ENCODE results near the gene PCDHGC5. TPM values are rescaled to one million over a fixed set of nuclear protein-coding genes. Genes with fewer than 3 reads are reported as not detected.

The PCDHGC5 gene
- total and polyA plus RNA-seq, 2 of the 8 experiments (the other 6 are each of a cell fraction or from before 2014, with no cell fraction given) = 0.41 to 1.1 TPM

GRCh38 chr5:141487131-141487530 lies 1.8 kb upstream of the PCDHGC5 start:
- H3K23ac ChIP-seq (ENCODE audit: insufficient read length) = no peak overlapping the region
- no peak overlapping the region for H3K18ac ChIP-seq (ENCODE audit: extremely low read depth, low read length)
- H3K36me3 ChIP-seq (ENCODE audit: control insufficient read depth in 2 of 4, insufficient read depth in 4 of 4, low read length in 3 of 4) = no peaks in the 10 kb centered on the region
- H3K27me3 ChIP-seq (replicated peaks in 1 of 4; ENCODE audit: control insufficient read depth in 3 of 4, extremely low read depth in 1 of 4, insufficient read depth in 3 of 4, low read length in 3 of 4) = peaks cover 13 to 38% (median 33%) of the 10 kb centered on the region in 4 experiments
- H3K4me3 ChIP-seq (ENCODE audit: extremely low read depth in 1 of 4, insufficient read depth in 2 of 4, low read depth in 3 of 4, low read length in 4 of 4) = no peak overlapping the region
- peaks cover 5 to 29% (median 16%) of the 10 kb centered on the region in 4 experiments for H3K4me1 ChIP-seq (replicated peaks in 1 of 4; ENCODE audit: control insufficient read depth in 3 of 4, insufficient read depth in 4 of 4, low read length in 3 of 4)
- no peak overlapping the region for H3K27ac ChIP-seq (ENCODE audit: low read depth, low read length)
- H2BK120ac ChIP-seq (replicated peaks; ENCODE audit: low read depth, low read length) = no peak overlapping the region
- FAIRE-seq (no peak), DNase-seq (ENCODE audit: low read depth in 1 of 2, low spot score in 2 of 2) (no peak)
- WGBS, 2 experiments (ENCODE audit: extremely low coverage in 1 of 2, insufficient coverage in 1 of 2, insufficient read length in 1 of 2, insufficient replicate concordance in 2 of 2, low coverage in 1 of 2, low lambda C conversion rate in 2 of 2, missing lambda C conversion rate in 1 of 2) = 98% methylated on average over 6 of the region's 7 CpGs; no CpG with 5 or more reads in 1 of the 2 experiments
- no peak overlapping the region for H4K8ac ChIP-seq (ENCODE audit: extremely low read depth, insufficient read depth, low read length)
- H2BK12ac ChIP-seq (ENCODE audit: low read depth, low read length) = no peak overlapping the region
- CTCF ChIA-PET (ENCODE audit: partially characterized antibody) = interaction anchor here (0.9 to 14.3 kb wide), 12 partner anchors 10 to 295 kb away, joined by 3 to 164 read pairs (median 6); partner anchors contain the start of genes PCDHB10, PCDHGA10, PCDHGA11 and PCDHGA3
- TF ChIP-seq, protein P1, sequence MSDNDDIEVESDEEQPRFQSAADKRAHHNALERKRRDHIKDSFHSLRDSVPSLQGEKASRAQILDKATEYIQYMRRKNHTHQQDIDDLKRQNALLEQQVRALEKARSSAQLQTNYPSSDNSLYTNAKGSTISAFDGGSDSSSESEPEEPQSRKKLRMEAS (IDR thresholded peaks at IDR 0.05) = peak; percentile 58
- TF ChIP-seq TAF1 (IDR thresholded peaks at IDR 0.05; ENCODE audit: low read depth, low read length) (no peak), E2F6 (IDR thresholded peaks at IDR 0.05) (peak; percentile 46; the same call in 1 of the 2 replicates), MAFK (IDR thresholded peaks at IDR 0.05; ENCODE audit: low read depth, low read length) (no peak)
- POLR2A ChIA-PET (ENCODE audit: partially characterized antibody) = no interaction called here
- H2BK15ac ChIP-seq (ENCODE audit: low read length) = 0 out of 2 replicates have a peak overlapping the region, but pooled peaks have one; percentile 46
- no peaks in the 10 kb centered on the region; the same call in none of the 2 replicates for H3K79me1 ChIP-seq (ENCODE audit: low read depth, low read length)
- no peak overlapping the region for H4K91ac ChIP-seq (replicated peaks; ENCODE audit: insufficient read length, low read length)
- no peak overlapping the region for H3K4me2 ChIP-seq (ENCODE audit: insufficient read depth in 1 of 2, low read depth in 2 of 2, low read length in 2 of 2)
- no peaks in the 10 kb centered on the region for H3K9me3 ChIP-seq (ENCODE audit: insufficient read depth in 2 of 2, low read depth in 1 of 2, low read length in 1 of 2)
- no peak overlapping the region for H3K4ac ChIP-seq (replicated peaks; ENCODE audit: insufficient read length, low read depth, low read length)
- no peak overlapping the region for H2BK20ac ChIP-seq (ENCODE audit: low read length)
- H2BK5ac ChIP-seq (ENCODE audit: low read depth, low read length) = no peak overlapping the region
- no peak overlapping the region for H3K56ac ChIP-seq (replicated peaks; ENCODE audit: insufficient read length, low read depth, low read length)
- no peak overlapping the region for H2AFZ ChIP-seq (ENCODE audit: low read length)
- H3K9ac ChIP-seq (replicated peaks in 1 of 4; ENCODE audit: extremely low read depth in 1 of 4, low read depth in 3 of 4, low read length in 3 of 4) = no peak overlapping the region
- no peak overlapping the region for H2AK5ac ChIP-seq (ENCODE audit: low read depth, low read length)
- H4K20me1 ChIP-seq (replicated peaks in 1 of 2; ENCODE audit: control insufficient read depth in 1 of 2, insufficient read depth in 2 of 2, low read length in 2 of 2) = peaks cover 13 to 25% of the 10 kb centered on the region in 2 experiments
- no peak overlapping the region for H3K14ac ChIP-seq (ENCODE audit: insufficient read length)
- peaks cover 19% of the 10 kb centered on the region for H3K23me2 ChIP-seq (ENCODE audit: low read depth, low read length)
- peaks cover 0 to 3% of the 10 kb centered on the region in 2 experiments; a peak in 1 of 4 replicates for H3K79me2 ChIP-seq (ENCODE audit: control insufficient read depth in 1 of 2, insufficient read depth in 2 of 2, low read length in 2 of 2)
- H4K5ac ChIP-seq (ENCODE audit: insufficient read length, low read depth, low read length) = no peak overlapping the region

Data from H1 (cell line).